ES-I3 (cell line): Measurements from ENCODE around the gene EPHA2.

Source experiments
- H3K36me3 ChIP-seq: 2 replicates; pipeline ENCODE4 v1.6.1; 2013; ENCODE audit warnings: mild to moderate bottlenecking, low read length, control low read depth, moderate library complexity; ENCODE audit not compliant: insufficient read depth
- H3K4me1 ChIP-seq: 2 replicates; pipeline ENCODE4 v1.6.1; 2013; ENCODE audit warnings: mild to moderate bottlenecking, control low read depth, low read length; ENCODE audit not compliant: insufficient read depth
- H3K9ac ChIP-seq: 2 replicates; pipeline ENCODE4 v1.6.1; 2013; ENCODE audit warnings: low read depth, mild to moderate bottlenecking, low read length, moderate library complexity
- H3K9me3 ChIP-seq: 2 replicates; pipeline ENCODE4 v1.6.1; 2013; ENCODE audit warnings: mild to moderate bottlenecking, low read length, moderate library complexity; ENCODE audit not compliant: control insufficient read depth, insufficient read depth

The EPHA2 gene

GRCh38 chr1:16144325-16145029 lies 11.4 kb downstream of the EPHA2 start:
- 0 out of 2 replicates have a peak overlapping the region, but pooled peaks have one; percentile 6 for H3K9ac ChIP-seq
- peaks cover 37% of the 10 kb centered on the region for H3K36me3 ChIP-seq
- no peaks in the 10 kb centered on the region for H3K9me3 ChIP-seq
- H3K4me1 ChIP-seq: peaks cover 57% of the 10 kb centered on the region

- no peak overlapping the region for H3K9ac ChIP-seq
- H3K9me3 ChIP-seq: no peaks in the 10 kb centered on the region
- H3K4me1 ChIP-seq: peaks cover 57% of the 10 kb centered on the region
- peaks cover 29% of the 10 kb centered on the region for H3K36me3 ChIP-seq
These were observed 12.1 kb downstream of the EPHA2 start for GRCh38 chr1:16143566-16144324.

- no peak overlapping the region for H3K9ac ChIP-seq
- H3K36me3 ChIP-seq: peaks cover 34% of the 10 kb centered on the region
- no peaks in the 10 kb centered on the region for H3K9me3 ChIP-seq
- H3K4me1 ChIP-seq: peaks cover 57% of the 10 kb centered on the region
These were observed 12.8 kb downstream of the EPHA2 start for GRCh38 chr1:16143005-16143565.

GRCh38 chr1:16142383-16142995 lies 13.4 kb downstream of the EPHA2 start:
- no peaks in the 10 kb centered on the region for H3K9me3 ChIP-seq
- peaks cover 53% of the 10 kb centered on the region for H3K4me1 ChIP-seq
- H3K9ac ChIP-seq: no peak overlapping the region
- peaks cover 33% of the 10 kb centered on the region for H3K36me3 ChIP-seq

GRCh38 chr1:16141573-16142336 lies 14.1 kb downstream of the EPHA2 start:
- H3K36me3 ChIP-seq: peaks cover 28% of the 10 kb centered on the region
- H3K9me3 ChIP-seq: no peaks in the 10 kb centered on the region
- H3K9ac ChIP-seq: no peak overlapping the region
- peaks cover 47% of the 10 kb centered on the region for H3K4me1 ChIP-seq

- peaks cover 32% of the 10 kb centered on the region for H3K36me3 ChIP-seq
- H3K4me1 ChIP-seq: peaks cover 35% of the 10 kb centered on the region
- no peak overlapping the region for H3K9ac ChIP-seq
- no peaks in the 10 kb centered on the region for H3K9me3 ChIP-seq
These were observed 15.7 kb downstream of the EPHA2 start for GRCh38 chr1:16140068-16140596.

- peaks cover 35% of the 10 kb centered on the region for H3K36me3 ChIP-seq
- peaks cover 30% of the 10 kb centered on the region for H3K4me1 ChIP-seq
- no peak overlapping the region for H3K9ac ChIP-seq
These were observed 16.4 kb downstream of the EPHA2 start for GRCh38 chr1:16139473-16139962.

GRCh38 chr1:16138772-16139221 lies 17.1 kb downstream of the EPHA2 start:
- Histone ChIP-seq H3K36me3 (peaks cover 37% of the 10 kb centered on the region), H3K4me1 (peaks cover 26% of the 10 kb centered on the region), H3K9ac (no peak overlapping the region), H3K9me3 (no peaks in the 10 kb centered on the region)

More at GRCh38 chr1:16139473-16139962, 16.4 kb downstream of the EPHA2 start:
- no peaks in the 10 kb centered on the region for H3K9me3 ChIP-seq

GRCh38 chr1:16137890-16138467 lies 17.9 kb downstream of the EPHA2 start:
- Histone ChIP-seq H3K9ac (no peak overlapping the region), H3K4me1 (peaks cover 26% of the 10 kb centered on the region), H3K9me3 (no peaks in the 10 kb centered on the region), H3K36me3 (peaks cover 37% of the 10 kb centered on the region)

- no peak overlapping the region for H3K9ac ChIP-seq
- peaks cover 10% of the 10 kb centered on the region for H3K4me1 ChIP-seq
- H3K36me3 ChIP-seq: peaks cover 49% of the 10 kb centered on the region
- no peaks in the 10 kb centered on the region for H3K9me3 ChIP-seq
These were observed 20.4 kb downstream of the EPHA2 start for GRCh38 chr1:16135501-16135900.

- Histone ChIP-seq H3K36me3 (peaks cover 46% of the 10 kb centered on the region), H3K4me1 (peaks cover 4% of the 10 kb centered on the region; the same call in 1 of the 2 replicates), H3K9ac (no peak overlapping the region; the same call in 1 of the 2 replicates), H3K9me3 (no peaks in the 10 kb centered on the region)
These were observed 21.0 kb downstream of the EPHA2 start for GRCh38 chr1:16134906-16135305.

GRCh38 chr1:16134066-16134801 lies 21.6 kb downstream of the EPHA2 start:
- no peaks in the 10 kb centered on the region for H3K9me3 ChIP-seq
- peaks cover 53% of the 10 kb centered on the region for H3K36me3 ChIP-seq
- no peaks in the 10 kb centered on the region for H3K4me1 ChIP-seq
- no peak overlapping the region; the same call in 1 of the 2 replicates for H3K9ac ChIP-seq
